Liver (tissue), 3 donors: ENCODE data around the gene SPATA2L.

Experiments used
- EGR1 ChIP-seq, 2 donors: IDR thresholded peaks; 2 replicates each; pipeline ENCODE4 v1.6.1; 2016 to 2018; ENCODE audit warnings: antibody characterized with exemption in 2 of 2, low read depth in 2 of 2
- GABPA ChIP-seq, 2 donors: IDR thresholded peaks in 1 of 2; conservative IDR thresholded peaks in 1 of 2; 2 replicates each; pipeline ENCODE4 v1.6.1; 2016; ENCODE audit warnings: antibody characterized with exemption in 2 of 2, mild to moderate bottlenecking in 1 of 2, moderate library complexity in 1 of 2
- HNF4A ChIP-seq, 2 donors: conservative IDR thresholded peaks; 2 replicates each; pipeline ENCODE4 v1.6.1; 2016; ENCODE audit warnings: antibody characterized with exemption in 2 of 2, mild to moderate bottlenecking in 2 of 2
- RAD21 ChIP-seq, 2 donors: IDR thresholded peaks; 2 replicates each; pipeline ENCODE4 v1.6.1; 2016; ENCODE audit warnings: antibody characterized with exemption in 2 of 2, mild to moderate bottlenecking in 2 of 2
- SP1 ChIP-seq: IDR thresholded peaks from 2 replicates; pipeline ENCODE4 v1.6.1; 2018; ENCODE audit warnings: antibody characterized with exemption, mild to moderate bottlenecking
- YY1 ChIP-seq: IDR thresholded peaks from 2 replicates; pipeline ENCODE4 v1.6.1; 2016; ENCODE audit warnings: antibody characterized with exemption, mild to moderate bottlenecking
- TF ChIP-seq, protein P1 (sequence below): fragments of 150-350 bp; IDR thresholded peaks from 2 replicates; pipeline ENCODE4 v1.5.1; 2017; ENCODE audit warnings: improper control_type of control experiment, low read depth, low read length; ENCODE audit not compliant: missing input control
- TF ChIP-seq, protein P2 (sequence below): IDR thresholded peaks from 2 replicates; pipeline ENCODE4 v1.6.1; 2016; ENCODE audit warnings: antibody characterized with exemption
- TF ChIP-seq, protein P3 (sequence below): IDR thresholded peaks from 2 replicates; pipeline ENCODE4 v1.6.1; 2016; ENCODE audit warnings: antibody characterized with exemption
- TF ChIP-seq, protein P4 (sequence below): IDR thresholded peaks from 2 replicates; pipeline ENCODE4 v1.6.1; 2016; ENCODE audit warnings: antibody characterized with exemption
- donor health status: healthy.
- donor health status: healthy.

DNA sequence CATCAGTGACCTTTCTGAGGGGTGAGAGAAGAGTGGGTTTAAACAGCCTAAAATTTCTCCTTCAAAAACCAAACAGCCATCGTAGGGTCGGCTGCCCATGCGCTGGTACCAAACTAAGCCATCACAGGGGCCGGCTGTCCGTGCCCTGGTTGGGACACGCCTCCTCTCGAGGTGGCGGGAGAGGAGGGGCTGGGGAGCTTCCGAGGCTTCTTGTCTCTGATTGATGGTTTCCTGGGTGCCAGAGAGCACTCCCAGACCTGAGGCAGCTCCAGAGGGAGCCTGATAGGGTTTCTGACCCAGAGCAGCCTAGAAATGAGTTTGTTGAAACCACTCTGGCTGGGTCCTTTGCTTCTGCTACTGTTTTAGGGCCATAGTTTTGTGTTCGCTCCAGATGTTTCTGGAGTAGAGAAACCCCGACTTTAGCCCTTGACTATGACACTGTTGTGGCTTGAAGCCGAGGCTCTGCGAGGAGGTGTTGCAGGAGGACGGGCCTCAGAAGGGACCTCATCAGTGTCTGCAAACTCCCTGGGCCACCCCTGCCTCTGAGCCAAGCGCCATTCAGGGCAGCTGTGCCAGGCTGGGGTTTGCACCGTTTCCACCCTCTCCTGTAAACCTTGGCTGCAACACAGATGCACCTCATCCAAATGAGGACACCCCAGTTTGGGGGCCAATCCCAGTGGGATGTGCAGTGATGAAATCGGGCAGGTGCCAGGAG lies 26.1 kb upstream of the SPATA2L start:
- TF ChIP-seq, protein P1, sequence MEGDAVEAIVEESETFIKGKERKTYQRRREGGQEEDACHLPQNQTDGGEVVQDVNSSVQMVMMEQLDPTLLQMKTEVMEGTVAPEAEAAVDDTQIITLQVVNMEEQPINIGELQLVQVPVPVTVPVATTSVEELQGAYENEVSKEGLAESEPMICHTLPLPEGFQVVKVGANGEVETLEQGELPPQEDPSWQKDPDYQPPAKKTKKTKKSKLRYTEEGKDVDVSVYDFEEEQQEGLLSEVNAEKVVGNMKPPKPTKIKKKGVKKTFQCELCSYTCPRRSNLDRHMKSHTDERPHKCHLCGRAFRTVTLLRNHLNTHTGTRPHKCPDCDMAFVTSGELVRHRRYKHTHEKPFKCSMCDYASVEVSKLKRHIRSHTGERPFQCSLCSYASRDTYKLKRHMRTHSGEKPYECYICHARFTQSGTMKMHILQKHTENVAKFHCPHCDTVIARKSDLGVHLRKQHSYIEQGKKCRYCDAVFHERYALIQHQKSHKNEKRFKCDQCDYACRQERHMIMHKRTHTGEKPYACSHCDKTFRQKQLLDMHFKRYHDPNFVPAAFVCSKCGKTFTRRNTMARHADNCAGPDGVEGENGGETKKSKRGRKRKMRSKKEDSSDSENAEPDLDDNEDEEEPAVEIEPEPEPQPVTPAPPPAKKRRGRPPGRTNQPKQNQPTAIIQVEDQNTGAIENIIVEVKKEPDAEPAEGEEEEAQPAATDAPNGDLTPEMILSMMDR, result no peak
- no peak for TF ChIP-seq GABPA (IDR thresholded peaks at IDR 0.05 in 1 of 2, conservative IDR thresholded peaks at IDR 0.05 in 1 of 2)
- TF ChIP-seq RAD21 (IDR thresholded peaks at IDR 0.05), result no peak
- TF ChIP-seq, protein P2, sequence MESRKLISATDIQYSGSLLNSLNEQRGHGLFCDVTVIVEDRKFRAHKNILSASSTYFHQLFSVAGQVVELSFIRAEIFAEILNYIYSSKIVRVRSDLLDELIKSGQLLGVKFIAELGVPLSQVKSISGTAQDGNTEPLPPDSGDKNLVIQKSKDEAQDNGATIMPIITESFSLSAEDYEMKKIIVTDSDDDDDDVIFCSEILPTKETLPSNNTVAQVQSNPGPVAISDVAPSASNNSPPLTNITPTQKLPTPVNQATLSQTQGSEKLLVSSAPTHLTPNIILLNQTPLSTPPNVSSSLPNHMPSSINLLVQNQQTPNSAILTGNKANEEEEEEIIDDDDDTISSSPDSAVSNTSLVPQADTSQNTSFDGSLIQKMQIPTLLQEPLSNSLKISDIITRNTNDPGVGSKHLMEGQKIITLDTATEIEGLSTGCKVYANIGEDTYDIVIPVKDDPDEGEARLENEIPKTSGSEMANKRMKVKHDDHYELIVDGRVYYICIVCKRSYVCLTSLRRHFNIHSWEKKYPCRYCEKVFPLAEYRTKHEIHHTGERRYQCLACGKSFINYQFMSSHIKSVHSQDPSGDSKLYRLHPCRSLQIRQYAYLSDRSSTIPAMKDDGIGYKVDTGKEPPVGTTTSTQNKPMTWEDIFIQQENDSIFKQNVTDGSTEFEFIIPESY, result no peak
- TF ChIP-seq, protein P3, sequence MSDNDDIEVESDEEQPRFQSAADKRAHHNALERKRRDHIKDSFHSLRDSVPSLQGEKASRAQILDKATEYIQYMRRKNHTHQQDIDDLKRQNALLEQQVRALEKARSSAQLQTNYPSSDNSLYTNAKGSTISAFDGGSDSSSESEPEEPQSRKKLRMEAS, result no peak
- TF ChIP-seq, protein P4, sequence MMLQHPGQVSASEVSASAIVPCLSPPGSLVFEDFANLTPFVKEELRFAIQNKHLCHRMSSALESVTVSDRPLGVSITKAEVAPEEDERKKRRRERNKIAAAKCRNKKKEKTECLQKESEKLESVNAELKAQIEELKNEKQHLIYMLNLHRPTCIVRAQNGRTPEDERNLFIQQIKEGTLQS, result no peak
- TF ChIP-seq YY1, result no peak
- no peak for TF ChIP-seq SP1
- no peak for TF ChIP-seq EGR1 (IDR thresholded peaks at IDR 0.05; ENCODE audit: low read depth in 2 of 2)
- no peak for TF ChIP-seq HNF4A (conservative IDR thresholded peaks at IDR 0.05)
